SH-SY5Y (cell line): ENCODE data around the gene MRPL53.

Source experiments
- GATA2 ChIP-seq: IDR thresholded peaks from 2 replicates; pipeline ENCODE4 v1.6.1; 2011; ENCODE audit warnings: mild to moderate bottlenecking, low read depth, low read length
- GATA3 ChIP-seq: IDR thresholded peaks from 2 replicates; pipeline ENCODE4 v1.6.1; 2011; ENCODE audit warnings: low read depth, mild to moderate bottlenecking, low read length, moderate library complexity

- no peak for TF ChIP-seq GATA2
- no peak for TF ChIP-seq GATA3
These were observed 30.4 kb upstream of the MRPL53 start for GRCh38 chr2:74502720-74503505.
